Gastroesophageal sphincter (tissue), 3 donors: ENCODE measurements around the gene DEGS1.

Experiments used
- CTCF ChIP-seq, 4 experiments: fragments of 200-600 bp in 2 of 4; fragments of 450-650 bp in 2 of 4; sonication (generic) in 1 of 4; IDR thresholded peaks; one replicate each; pipeline ENCODE4 v1.5.1; 2017 to 2019; ENCODE audit warnings: antibody characterized with exemption in 4 of 4, mild to moderate bottlenecking in 2 of 4, moderate library complexity in 2 of 4
- EP300 ChIP-seq: sonication (generic); formaldehyde crosslinking; IDR thresholded peaks from one replicate; pipeline ENCODE4 v1.6.1; 2017; ENCODE audit warnings: antibody characterized with exemption, mild to moderate bottlenecking
- POLR2A ChIP-seq, 2 donors: fragments of 450-650 bp; IDR thresholded peaks; one replicate each; pipeline ENCODE4 v1.6.1; 2017; ENCODE audit warnings: antibody characterized with exemption in 2 of 2, mild to moderate bottlenecking in 2 of 2, moderate library complexity in 1 of 2
- POLR2AphosphoS5 ChIP-seq: sonication (generic); formaldehyde crosslinking; IDR thresholded peaks from one replicate; pipeline ENCODE4 v1.6.1; 2017; ENCODE audit warnings: antibody characterized with exemption

GRCh38 chr1:224178894-224179293 is 4.1 kb upstream of the DEGS1 start:
- TF ChIP-seq CTCF (IDR thresholded peaks at IDR 0.05) (no peak), POLR2AphosphoS5 (no peak), POLR2A (IDR thresholded peaks at IDR 0.05) (no peak), EP300 (no peak)
